ENCODE measurements around the gene TCF4. TPM values are rescaled to one million over a fixed set of nuclear protein-coding genes. Genes with fewer than 3 reads are reported as not detected.

Gene TCF4
- total RNA-seq, 1 donor from 2014 or later: 159 TPM

GRCh38 chr18:55390898-55391297, 197.1 kb downstream of the TCF4 start:
- no peak for DNase-seq (ENCODE audit: low spot score)

DNA sequence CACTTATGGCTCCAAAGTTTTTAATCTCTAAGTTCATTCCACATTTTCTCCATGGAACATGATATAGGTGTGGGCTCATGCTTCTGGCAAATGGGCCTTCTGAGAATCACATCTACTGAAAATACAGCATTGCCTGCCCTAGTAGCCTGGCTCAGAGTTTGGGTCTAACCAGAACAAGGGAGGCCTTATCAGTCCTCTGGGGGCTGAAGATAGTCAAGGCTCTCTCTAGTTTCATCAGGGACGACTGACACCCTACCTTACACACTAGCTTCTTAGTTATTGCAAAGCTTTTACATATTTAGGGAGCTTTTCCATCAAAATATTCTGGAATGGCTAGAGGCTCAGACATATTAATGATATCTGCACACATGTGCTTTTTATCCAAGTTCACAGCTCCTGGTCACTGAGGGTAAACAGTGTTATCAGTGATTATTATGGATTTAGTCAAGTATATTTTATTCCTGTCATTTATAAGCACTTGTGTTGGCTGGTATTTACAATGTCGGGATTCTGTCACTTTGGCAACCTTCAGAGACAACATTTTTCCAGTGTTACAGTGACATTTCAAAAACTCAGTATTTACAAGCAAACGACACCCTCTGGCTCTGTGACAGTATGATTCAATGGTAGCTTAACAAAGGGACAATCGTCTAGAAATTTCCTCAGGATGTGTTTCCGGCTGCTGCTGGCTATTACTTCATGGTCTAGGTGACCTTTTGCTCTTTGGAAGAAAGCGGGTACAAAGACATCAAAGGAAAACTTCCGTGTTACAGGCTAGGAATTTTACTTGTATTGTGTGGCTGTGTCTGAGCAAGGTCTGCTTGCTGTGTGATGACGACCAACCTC, 200.6 kb downstream of the TCF4 start:
- DNase-seq (ENCODE audit: low spot score): no peak

GRCh38 chr18:55386545-55386944, 201.4 kb downstream of the TCF4 start:
- DNase-seq (ENCODE audit: low spot score): no peak

GRCh38 chr18:55385770-55386169, 202.2 kb downstream of the TCF4 start:
- DNase-seq (ENCODE audit: low spot score): no peak

DNA sequence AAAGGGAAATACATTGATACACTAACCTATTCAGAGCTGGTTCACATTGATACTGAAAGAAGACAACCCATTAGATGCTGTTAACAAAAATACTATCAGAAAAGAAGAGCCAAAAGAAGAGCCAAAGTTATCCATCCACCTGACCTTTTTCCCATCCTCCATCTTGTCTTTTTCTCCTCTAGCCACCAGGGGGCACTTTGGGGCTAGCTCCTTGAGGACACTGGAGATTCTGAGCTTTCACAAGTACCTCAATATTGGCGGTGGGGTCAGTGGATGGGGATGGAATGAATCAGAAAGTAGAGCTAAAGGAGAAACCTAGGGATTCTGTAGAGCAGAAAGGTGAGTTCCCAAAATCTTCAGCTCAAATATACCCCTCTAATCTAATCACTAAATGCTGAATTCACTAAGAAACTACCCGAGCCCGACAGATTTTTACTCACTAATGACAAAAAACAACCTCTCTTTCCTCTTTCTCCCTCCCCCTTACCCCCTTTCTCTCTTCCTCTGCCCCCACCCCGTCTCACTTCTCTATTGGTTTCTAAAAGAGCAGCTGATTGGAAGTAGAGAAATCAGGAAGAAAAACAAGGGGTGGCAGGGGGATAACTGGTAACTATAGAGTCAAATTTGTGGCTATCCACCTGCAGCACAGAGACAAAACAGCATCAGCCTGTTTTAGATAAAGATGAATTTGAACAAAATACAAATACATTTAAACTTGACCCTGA, 203.3 kb downstream of the TCF4 start:
- DNase-seq (ENCODE audit: low spot score): no peak

- no peak for DNase-seq (ENCODE audit: low spot score)
These were observed 203.9 kb downstream of the TCF4 start for GRCh38 chr18:55384115-55384514.

- DNase-seq (ENCODE audit: low spot score): no peak
These were observed 205.7 kb downstream of the TCF4 start for GRCh38 chr18:55382277-55382805.

DNA sequence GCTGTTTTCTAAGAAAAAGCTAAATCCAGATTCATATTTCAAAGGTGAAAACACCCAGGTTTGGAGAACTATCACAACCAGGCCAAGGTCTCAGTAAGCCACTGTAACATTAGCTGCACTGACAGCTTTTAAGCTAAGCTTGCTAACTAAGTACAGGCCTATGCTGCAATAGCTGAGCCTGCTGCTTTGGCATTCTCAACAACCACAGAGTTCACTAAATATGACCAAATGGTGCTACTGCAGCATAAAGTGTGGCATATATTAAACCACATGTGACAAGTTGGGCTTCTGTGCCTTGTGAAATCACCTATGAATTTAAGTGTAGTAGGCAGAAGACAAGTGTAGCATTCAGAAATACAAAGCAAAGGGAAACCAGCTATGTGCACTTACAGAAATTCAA, 206.7 kb downstream of the TCF4 start:
- DNase-seq (ENCODE audit: low spot score): no peak

- DNase-seq (ENCODE audit: low spot score): no peak
These were observed 207.4 kb downstream of the TCF4 start for GRCh38 chr18:55380589-55380988.

GRCh38 chr18:55376387-55376786, 211.6 kb downstream of the TCF4 start:
- no peak for DNase-seq (ENCODE audit: low spot score)

DNA sequence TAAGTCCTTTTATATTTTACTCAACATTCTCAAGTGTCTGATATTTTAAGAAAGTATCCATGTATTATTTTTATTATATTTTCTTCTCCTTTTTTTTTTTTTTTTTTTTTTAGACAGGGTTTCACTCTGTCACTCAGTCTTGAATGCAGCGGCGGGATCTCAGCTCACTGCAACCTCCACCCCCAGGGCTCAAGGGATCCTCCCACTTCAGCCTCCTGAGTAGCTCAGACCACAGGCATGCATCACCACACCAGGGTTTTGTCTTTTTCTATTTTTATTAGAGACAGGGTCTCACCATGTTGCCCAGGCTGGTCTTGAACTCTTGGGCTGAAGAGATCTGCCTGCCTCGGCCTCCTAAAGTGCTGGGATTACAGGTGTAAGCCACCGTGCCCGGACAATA, 212.1 kb downstream of the TCF4 start:
- no peak for DNase-seq (ENCODE audit: low spot score)

GRCh38 chr18:55374741-55375140, 213.3 kb downstream of the TCF4 start:
- no peak for DNase-seq (ENCODE audit: low spot score)

DNA sequence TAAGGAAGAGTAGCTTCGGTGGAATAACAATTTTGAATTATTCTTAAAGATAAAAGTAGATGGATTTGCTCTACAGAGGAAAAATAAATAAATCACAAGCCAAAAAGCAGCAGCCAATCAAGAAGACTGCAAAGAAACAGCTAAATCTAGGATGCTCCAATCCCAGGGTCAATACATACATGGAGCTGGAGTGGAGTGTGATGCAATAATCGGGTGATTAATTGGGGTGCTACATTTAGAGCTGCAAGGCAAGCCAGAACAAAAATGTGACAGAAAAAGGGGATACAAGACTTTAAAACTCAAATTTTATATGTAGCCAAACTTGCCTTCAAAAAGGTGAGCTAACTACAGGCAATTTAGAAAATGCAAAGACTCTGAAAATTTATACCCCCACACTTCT, 215.8 kb downstream of the TCF4 start:
- DNase-seq (ENCODE audit: low spot score): no peak

- DNase-seq (ENCODE audit: low spot score): no peak
These were observed 217.1 kb downstream of the TCF4 start for GRCh38 chr18:55370936-55371335.

DNA sequence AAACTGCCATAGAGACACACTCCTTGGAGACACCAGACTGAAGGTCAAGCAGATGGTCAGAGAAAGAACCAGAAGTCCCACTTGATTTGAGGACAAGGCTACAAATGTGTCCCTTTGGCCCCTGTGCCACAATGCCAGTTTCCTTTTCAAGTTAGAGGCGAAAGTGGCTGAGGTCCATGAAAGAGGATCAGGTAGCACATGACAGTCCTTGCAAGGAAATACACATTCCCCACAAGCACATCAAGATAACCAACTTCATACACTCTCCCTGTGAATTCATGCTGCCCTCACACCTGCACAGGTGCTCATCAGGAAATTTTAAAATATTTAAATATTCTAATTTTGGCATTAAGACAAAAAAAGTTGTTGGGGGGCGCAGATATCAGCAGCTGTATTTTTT, 218.6 kb downstream of the TCF4 start:
- no peak for DNase-seq (ENCODE audit: low spot score)

- DNase-seq (ENCODE audit: low spot score): no peak
These were observed 222.7 kb downstream of the TCF4 start for GRCh38 chr18:55365342-55365741.

- no peak for DNase-seq (ENCODE audit: low spot score)
These were observed 225.7 kb downstream of the TCF4 start for GRCh38 chr18:55362303-55362702.

- no peak for DNase-seq (ENCODE audit: low spot score)
These were observed 226.3 kb downstream of the TCF4 start for GRCh38 chr18:55361492-55362250.

- no peak for DNase-seq (ENCODE audit: low spot score)
These were observed 227.9 kb downstream of the TCF4 start for GRCh38 chr18:55360061-55360460.

- no peak for DNase-seq (ENCODE audit: low spot score)
These were observed 231.2 kb downstream of the TCF4 start for GRCh38 chr18:55356815-55357214.

GRCh38 chr18:55355223-55355622, 232.8 kb downstream of the TCF4 start:
- no peak for DNase-seq (ENCODE audit: low spot score)

GRCh38 chr18:55354795-55355194, 233.2 kb downstream of the TCF4 start:
- DNase-seq (ENCODE audit: low spot score): no peak
